ENCODE measurements around the gene H6PD.

The H6PD gene

DNA sequence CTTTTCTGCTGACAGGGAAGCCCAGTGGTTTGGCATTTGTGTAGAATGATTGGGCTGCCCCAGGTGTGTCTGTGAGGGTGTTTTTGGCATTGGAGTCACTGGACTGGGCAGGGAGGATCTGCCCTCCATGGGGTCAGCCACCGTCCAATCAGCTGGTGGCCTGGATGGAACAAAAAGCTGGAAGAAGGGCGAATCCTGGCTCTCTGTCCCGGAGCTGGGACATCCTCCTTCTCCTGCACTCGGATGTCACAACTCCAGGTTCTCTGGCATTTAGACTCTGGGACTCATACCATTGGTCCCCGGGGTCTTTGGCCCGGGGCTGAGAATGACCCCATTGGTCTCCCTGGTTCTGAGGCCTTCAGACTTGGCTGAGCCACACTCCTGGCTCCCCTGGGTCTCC, 69.3 kb downstream of the H6PD start:
- TF ChIP-seq, protein P1, sequence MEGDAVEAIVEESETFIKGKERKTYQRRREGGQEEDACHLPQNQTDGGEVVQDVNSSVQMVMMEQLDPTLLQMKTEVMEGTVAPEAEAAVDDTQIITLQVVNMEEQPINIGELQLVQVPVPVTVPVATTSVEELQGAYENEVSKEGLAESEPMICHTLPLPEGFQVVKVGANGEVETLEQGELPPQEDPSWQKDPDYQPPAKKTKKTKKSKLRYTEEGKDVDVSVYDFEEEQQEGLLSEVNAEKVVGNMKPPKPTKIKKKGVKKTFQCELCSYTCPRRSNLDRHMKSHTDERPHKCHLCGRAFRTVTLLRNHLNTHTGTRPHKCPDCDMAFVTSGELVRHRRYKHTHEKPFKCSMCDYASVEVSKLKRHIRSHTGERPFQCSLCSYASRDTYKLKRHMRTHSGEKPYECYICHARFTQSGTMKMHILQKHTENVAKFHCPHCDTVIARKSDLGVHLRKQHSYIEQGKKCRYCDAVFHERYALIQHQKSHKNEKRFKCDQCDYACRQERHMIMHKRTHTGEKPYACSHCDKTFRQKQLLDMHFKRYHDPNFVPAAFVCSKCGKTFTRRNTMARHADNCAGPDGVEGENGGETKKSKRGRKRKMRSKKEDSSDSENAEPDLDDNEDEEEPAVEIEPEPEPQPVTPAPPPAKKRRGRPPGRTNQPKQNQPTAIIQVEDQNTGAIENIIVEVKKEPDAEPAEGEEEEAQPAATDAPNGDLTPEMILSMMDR (IDR thresholded peaks at IDR 0.05) = no peak

DNA sequence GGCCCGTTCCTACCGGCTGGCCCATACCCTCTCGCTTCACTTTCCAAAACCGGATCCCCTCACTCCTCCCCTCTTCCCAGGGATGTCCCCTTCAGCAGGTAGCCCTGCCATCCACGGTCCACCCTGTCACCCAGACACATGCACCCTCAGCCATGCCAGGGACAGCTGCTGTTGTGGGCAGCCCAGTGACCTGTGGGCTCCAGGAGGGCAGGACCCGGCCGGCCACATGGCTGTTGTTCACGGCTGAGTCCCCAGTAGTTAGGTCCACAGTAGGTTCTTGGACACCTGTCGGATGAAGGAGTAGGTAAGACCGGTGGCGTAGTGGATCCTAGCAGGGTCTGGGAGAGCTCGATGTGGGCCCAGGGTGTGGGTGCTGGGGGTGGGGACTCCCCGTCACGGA, 70.6 kb downstream of the H6PD start:
- TF ChIP-seq, protein P1 (IDR thresholded peaks at IDR 0.05) = no peak

DNA sequence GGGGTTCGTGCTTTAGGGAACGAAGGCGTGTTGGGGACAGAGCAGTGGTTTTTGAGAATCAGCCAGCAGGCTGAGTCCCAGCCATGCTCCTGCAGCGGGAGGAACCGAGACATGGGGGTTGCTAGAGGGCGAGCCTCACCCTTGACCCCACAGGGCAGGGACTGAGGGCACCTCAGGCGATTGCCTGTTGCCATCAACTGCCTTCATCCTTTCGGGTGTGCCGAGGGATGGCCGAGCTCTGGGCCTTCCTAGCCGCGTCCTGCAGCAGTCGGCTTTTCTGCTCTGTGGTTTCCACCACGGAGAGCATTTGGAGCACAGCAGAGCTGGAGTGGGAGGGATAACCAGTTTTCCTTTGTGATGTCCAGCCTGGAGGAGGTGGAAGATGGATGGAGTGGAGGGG, 71.4 kb downstream of the H6PD start:
- TF ChIP-seq, protein P1 (IDR thresholded peaks at IDR 0.05) = no peak

DNA sequence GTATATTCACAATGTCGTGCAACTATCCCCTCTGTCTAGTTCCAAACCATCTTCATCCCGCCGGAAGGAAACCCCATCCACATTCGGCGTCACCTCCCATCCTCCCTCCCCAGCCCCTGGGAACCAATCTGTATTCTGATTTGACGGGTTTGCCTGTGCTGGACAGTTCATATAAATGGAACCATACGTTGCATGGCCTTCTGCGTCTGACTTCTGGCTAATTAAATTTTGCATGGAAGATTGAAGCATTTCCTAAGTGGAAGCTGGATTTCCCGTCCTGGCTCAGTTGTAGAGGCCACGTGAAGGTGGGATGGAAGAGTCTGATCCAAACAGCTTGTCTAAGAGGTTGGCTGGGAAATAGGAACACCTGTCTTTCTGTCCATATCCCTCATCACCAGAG, 72.7 kb downstream of the H6PD start:
- TF ChIP-seq, protein P1 (IDR thresholded peaks at IDR 0.05) = no peak

DNA sequence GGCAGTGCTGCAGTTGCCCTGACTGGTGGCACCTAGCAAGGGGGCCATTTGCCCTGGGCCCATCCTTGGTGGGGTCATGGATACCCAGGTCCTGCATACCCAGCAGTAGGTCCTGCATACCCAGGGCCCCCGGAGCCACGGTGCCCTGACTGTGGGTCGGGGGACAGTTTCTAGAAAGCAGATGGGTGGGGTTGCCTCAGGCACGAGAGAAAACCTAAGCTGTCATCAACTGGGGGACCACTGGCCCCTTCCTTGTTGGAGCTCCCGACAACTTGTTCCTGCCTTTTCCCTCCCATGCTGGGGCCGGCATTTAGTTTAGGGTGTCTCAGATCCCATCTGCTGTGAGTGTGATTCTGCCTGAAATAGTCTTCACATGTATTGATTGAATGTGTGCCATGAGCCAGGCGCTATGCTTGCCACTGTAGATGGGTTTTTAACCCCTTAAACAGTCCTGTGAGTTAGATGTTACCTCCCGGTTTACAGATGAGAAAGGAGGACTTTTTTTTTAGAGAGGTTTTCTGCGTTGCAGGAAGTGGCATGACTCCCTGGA, 73.7 kb downstream of the H6PD start:
- TF ChIP-seq, protein P1 (IDR thresholded peaks at IDR 0.05) = no peak

DNA sequence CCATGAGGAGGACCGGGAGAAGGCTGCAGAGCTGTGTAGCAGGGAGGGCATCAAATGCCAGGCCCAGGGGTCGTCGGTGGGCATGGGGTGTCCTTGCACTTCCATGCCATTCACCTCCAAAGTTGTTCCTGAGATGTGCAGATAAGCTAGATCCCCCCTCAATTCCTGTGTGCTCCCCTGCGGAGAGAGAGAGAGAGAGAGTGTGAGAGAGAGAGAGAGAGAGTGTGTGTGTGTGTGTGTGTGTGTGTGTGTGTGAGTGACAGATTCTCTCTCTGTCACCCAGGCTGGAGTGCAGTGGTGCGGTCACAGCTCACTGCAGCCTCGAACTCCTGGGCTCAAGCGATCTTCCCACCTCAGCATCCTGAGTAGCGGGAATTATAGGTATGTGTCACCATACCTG, 74.5 kb downstream of the H6PD start:
- TF ChIP-seq, protein P1 (IDR thresholded peaks at IDR 0.05) = no peak

DNA sequence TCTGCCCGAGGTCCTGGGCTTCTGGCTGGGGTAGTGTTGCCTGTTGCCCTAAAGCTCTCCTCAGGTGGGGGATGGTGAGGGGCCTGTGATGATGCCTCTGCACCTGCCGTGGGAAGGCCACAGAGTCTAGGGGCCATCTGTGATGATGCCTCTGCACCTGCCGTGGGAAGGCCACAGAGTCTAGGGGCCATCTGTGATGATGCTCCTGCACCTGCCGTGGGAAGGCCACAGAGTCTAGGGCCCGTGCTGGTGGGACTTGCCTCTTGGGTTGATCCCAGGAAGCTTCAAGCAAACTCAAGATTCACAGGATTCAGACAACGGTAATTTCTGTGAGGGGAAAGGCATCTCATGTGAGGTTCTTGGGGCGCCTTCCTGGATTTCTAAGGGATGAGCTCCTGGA, 75.4 kb downstream of the H6PD start:
- TF ChIP-seq, protein P1 (IDR thresholded peaks at IDR 0.05) = no peak

DNA sequence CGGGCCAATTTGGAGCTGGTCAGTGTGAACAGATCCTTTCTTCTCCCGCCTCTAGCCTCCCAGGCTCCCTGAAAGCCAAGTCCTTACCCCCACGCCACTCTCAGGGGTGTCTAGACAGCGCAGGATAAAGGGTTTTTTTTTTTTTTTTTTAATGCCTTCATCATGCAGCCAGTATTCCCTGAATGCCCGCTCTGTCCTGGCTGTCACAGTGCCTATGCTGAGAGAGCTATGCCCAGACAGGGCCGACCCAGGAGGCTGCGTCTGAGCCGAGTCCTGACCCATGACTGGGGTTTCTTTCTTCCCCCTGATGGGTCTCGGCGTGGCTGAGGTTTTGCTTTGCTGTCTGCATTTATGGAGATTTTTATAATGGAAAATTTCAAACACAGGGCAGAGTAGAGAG, 76.5 kb downstream of the H6PD start:
- TF ChIP-seq, protein P1 (IDR thresholded peaks at IDR 0.05) = no peak
